Measurements from ENCODE around the gene PCDHA7. TPM values are rescaled to one million over a fixed set of nuclear protein-coding genes. Genes with fewer than 3 reads are reported as not detected.

The PCDHA7 gene
- total and polyA plus RNA-seq, 2 of the 4 experiments (the other 2 are of a cell fraction), result 0.10 to 0.18 TPM

GRCh38 chr5:140868721-140869554 is 34.9 kb downstream of the PCDHA7 start, which contains the start of gene PCDHA11:
Gene PCDHA11, plus strand, starts transcription at chr5:140868957. Its CDS starts 147 bp downstream, at chr5:140869104.
- no peak within 1 kb of the TSS for H4K91ac ChIP-seq (ENCODE audit: insufficient read depth, low read depth, low read length)
- no peaks in the 10 kb centered on the region for H3K9me1 ChIP-seq (ENCODE audit: insufficient read depth, low read length)
- H3K23ac ChIP-seq (ENCODE audit: low read depth, low read length), result no peak within 1 kb of the TSS
- ChIA-PET POLR2A (ENCODE audit: unreplicated experiment) (no interaction called here), CTCF (no interaction called here)
- no peak within 1 kb of the TSS for H4K8ac ChIP-seq (ENCODE audit: low read depth in 2 of 2, low read length in 2 of 2)
- H2AK9ac ChIP-seq (replicated peaks; ENCODE audit: low read depth, low read length, poor library complexity), result no peak within 1 kb of the TSS
- DNase-seq (no peak), ATAC-seq (ENCODE audit: low read depth) (no peak)
- H4K5ac ChIP-seq (ENCODE audit: low read depth, low read length), result no peak within 1 kb of the TSS
- H2AK5ac ChIP-seq (ENCODE audit: low read depth, low read length), result no peak within 1 kb of the TSS
- H2BK120ac ChIP-seq (ENCODE audit: low read depth, low read length), result no peak within 1 kb of the TSS
- no peaks in the 10 kb centered on the region for H3K79me1 ChIP-seq (ENCODE audit: low read depth in 1 of 2, low read length in 2 of 2)
- no peak within 1 kb of the TSS for H3K9ac ChIP-seq (ENCODE audit: low read depth, low read length)
- no peak within 1 kb of the TSS for H3K56ac ChIP-seq (ENCODE audit: extremely low read depth, insufficient read depth, low read length)
- in situ Hi-C loops (cut with MboI; ENCODE audit: low sequenced_read_pairs), result no loop called here
- no peak within 1 kb of the TSS for H2BK20ac ChIP-seq (ENCODE audit: low read depth, low read length)
- no TSS peak for BruUV-seq (replicated peaks)
- no peak within 1 kb of the TSS for H2BK15ac ChIP-seq (ENCODE audit: low read depth, low read length)
- TF ChIP-seq FOS (IDR thresholded peaks at IDR 0.05; ENCODE audit: low read depth, low read length) (no peak), CTCF (conservative IDR thresholded peaks at IDR 0.05; ENCODE audit: low read depth, low read length) (no peak), RAD21 (IDR thresholded peaks at IDR 0.05; ENCODE audit: low read length) (no peak), MAZ (IDR thresholded peaks at IDR 0.05; ENCODE audit: borderline replicate concordance, low read depth, low read length) (no peak), BHLHE40 (IDR thresholded peaks at IDR 0.05; ENCODE audit: low read depth, low read length) (no peak), CHD1 (IDR thresholded peaks at IDR 0.05; ENCODE audit: low read depth, low read length) (no peak), SMC3 (IDR thresholded peaks at IDR 0.05; ENCODE audit: low read depth, low read length) (no peak), CEBPB (IDR thresholded peaks at IDR 0.05; ENCODE audit: low read depth, low read length) (no peak), MXI1 (IDR thresholded peaks at IDR 0.05; ENCODE audit: borderline replicate concordance, low read depth, low read length) (no peak), NFE2L2 (IDR thresholded peaks at IDR 0.05; ENCODE audit: low read depth, low read length) (no peak), POLR2A (IDR thresholded peaks at IDR 0.05; ENCODE audit: low read depth, low read length) (no peak)
- dilution Hi-C loops (cut with HindIII; ENCODE audit: low sequenced_read_pairs, unreplicated experiment), result no loop called here
- H3K4me3 ChIP-seq (ENCODE audit: insufficient read depth, low read depth, low read length), result no peak within 1 kb of the TSS
- no peak within 1 kb of the TSS for H3K4me2 ChIP-seq (ENCODE audit: low read depth, low read length)
- no peaks in the 10 kb centered on the region for H3K27me3 ChIP-seq (ENCODE audit: control insufficient read depth, insufficient read depth, low read length)
- H3K4me1 ChIP-seq (ENCODE audit: control insufficient read depth, insufficient read depth, low read length), result no peaks in the 10 kb centered on the region
- H3K36me3 ChIP-seq (ENCODE audit: control insufficient read depth, insufficient read depth, low read length), result no peaks in the 10 kb centered on the region
- no peak within 1 kb of the TSS for H3K18ac ChIP-seq (ENCODE audit: low read depth, low read length)
- H3K9me3 ChIP-seq (ENCODE audit: control insufficient read depth, insufficient read depth, low read length), result peaks cover 18% of the 10 kb centered on the region
- no peak within 1 kb of the TSS for H2BK5ac ChIP-seq (ENCODE audit: low read depth, low read length, poor library complexity, severe bottlenecking)
- no peak within 1 kb of the TSS for H3K4ac ChIP-seq (ENCODE audit: low read depth, low read length)
- intact Hi-C loops (cut with micrococcal nuclease), result no loop called here
- H3K14ac ChIP-seq (replicated peaks; ENCODE audit: low read depth, low read length), result no peak within 1 kb of the TSS
- H2AFZ ChIP-seq (replicated peaks; ENCODE audit: low read length, poor library complexity), result no peak within 1 kb of the TSS
- no peak within 1 kb of the TSS for H3K27ac ChIP-seq (ENCODE audit: insufficient read depth, low read length)
- 10% methylated on average over 15 of the region's 41 CpGs; no CpG with 5 or more reads in 1 of the 2 experiments for WGBS, 2 experiments (ENCODE audit: extremely low coverage in 2 of 2, insufficient read length in 1 of 2)
- no peaks in the 10 kb centered on the region for H4K20me1 ChIP-seq (ENCODE audit: insufficient read depth, low read length)

Measured in IMR-90 (cell line).